OCI-LY3 (cell line): ENCODE measurements around the gene KRT81.

Experiments
- H2AFZ ChIP-seq: fragments of 200-600, 300-600 bp; shearing (Covaris generic); 2 replicates; pipeline ENCODE4 v1.6.0; 2014; ENCODE audit warnings: antibody characterized with exemption, low read depth, low read length
- H3K27ac ChIP-seq: fragments of 200-600, 300-600 bp; sonication (generic); 2 replicates; pipeline ENCODE4 v1.5.1; 2014; ENCODE audit warnings: mild to moderate bottlenecking, low read length, moderate library complexity, mixed read lengths
- H3K27me3 ChIP-seq: fragments of 200-600, 300-600 bp; sonication (generic); 2 replicates; pipeline ENCODE4 v1.6.1; 2014; ENCODE audit warnings: low read depth, low read length, mixed read lengths
- H3K36me3 ChIP-seq: fragments of 200-600, 300-600 bp; sonication (generic); replicated peaks from 2 replicates; pipeline ENCODE3; 2014; ENCODE audit warnings: low read depth, low read length, mixed read lengths
- H3K4me1 ChIP-seq: fragments of 300-600, 200-600 bp; sonication (generic); 2 replicates; pipeline ENCODE4 v1.6.1; 2014; ENCODE audit warnings: low read length, mixed read lengths
- H3K4me2 ChIP-seq: fragments of 200-600, 300-600 bp; sonication (generic); 2 replicates; pipeline ENCODE4 v1.6.1; 2014; ENCODE audit warnings: low read length, mixed read lengths
- H3K4me3 ChIP-seq: fragments of 300-600, 200-600 bp; sonication (generic); 2 replicates; pipeline ENCODE4 v1.5.1; 2014; ENCODE audit warnings: antibody characterized with exemption, mild to moderate bottlenecking, low read length, moderate library complexity
- H3K79me2 ChIP-seq: fragments of 300-600, 200-600 bp; shearing (Covaris generic); 2 replicates; pipeline ENCODE4 v1.6.1; 2014; ENCODE audit warnings: mild to moderate bottlenecking, low read length, mixed read lengths
- H3K9ac ChIP-seq: fragments of 300-600, 200-600 bp; shearing (Covaris generic); 2 replicates; pipeline ENCODE4 v1.6.0; 2014; ENCODE audit warnings: mild to moderate bottlenecking, low read length, moderate library complexity
- H3K9me3 ChIP-seq: fragments of 200-600, 300-600 bp; shearing (Covaris generic); 2 replicates; pipeline ENCODE4 v1.6.1; 2014; ENCODE audit warnings: low read length, mixed read lengths; ENCODE audit not compliant: insufficient read depth
- H4K20me1 ChIP-seq: fragments of 200-600, 300-600 bp; sonication (generic); 2 replicates; pipeline ENCODE4 v1.6.1; 2016; ENCODE audit warnings: low read length, mixed read lengths; ENCODE audit not compliant: insufficient read depth
- CTCF ChIP-seq: fragments of 200-600, 300-600 bp; sonication (generic); IDR thresholded peaks from 2 replicates; pipeline ENCODE4 v1.5.1; 2014; ENCODE audit warnings: antibody characterized with exemption, low read length, low read depth
- EZH2phosphoT487 ChIP-seq: fragments of 200-600 bp; shearing (Covaris generic); IDR thresholded peaks from 2 replicates; pipeline ENCODE4 v1.6.1; 2018; ENCODE audit warnings: antibody characterized with exemption, mixed run types, low read depth

KRT81 gene

GRCh38 chr12:52251367-52252051, 39.8 kb downstream of the KRT81 start:
- H3K9me3 ChIP-seq: no peaks in the 10 kb centered on the region
- H2AFZ ChIP-seq: no peak overlapping the region
- no peak overlapping the region for H3K27ac ChIP-seq
- TF ChIP-seq EZH2phosphoT487 (no peak), CTCF (no peak)
- H4K20me1 ChIP-seq: no peaks in the 10 kb centered on the region
- H3K4me2 ChIP-seq: no peak overlapping the region
- no peaks in the 10 kb centered on the region for H3K79me2 ChIP-seq
- H3K9ac ChIP-seq: no peak overlapping the region
- H3K36me3 ChIP-seq: no peaks in the 10 kb centered on the region
- no peak overlapping the region for H3K4me3 ChIP-seq
- no peaks in the 10 kb centered on the region for H3K27me3 ChIP-seq
- H3K4me1 ChIP-seq: peaks cover 20% of the 10 kb centered on the region

GRCh38 chr12:52250048-52250990, 41.0 kb downstream of the KRT81 start:
- no peaks in the 10 kb centered on the region for H3K79me2 ChIP-seq
- TF ChIP-seq EZH2phosphoT487 (no peak), CTCF (no peak)
- H3K9me3 ChIP-seq: no peaks in the 10 kb centered on the region
- H2AFZ ChIP-seq: no peak overlapping the region
- no peak overlapping the region for H3K4me2 ChIP-seq
- H3K4me1 ChIP-seq: peaks cover 32% of the 10 kb centered on the region
- H3K4me3 ChIP-seq: no peak overlapping the region
- H4K20me1 ChIP-seq: no peaks in the 10 kb centered on the region
- H3K27me3 ChIP-seq: no peaks in the 10 kb centered on the region
- no peak overlapping the region for H3K9ac ChIP-seq
- no peak overlapping the region for H3K27ac ChIP-seq
- no peaks in the 10 kb centered on the region for H3K36me3 ChIP-seq

- H3K27me3 ChIP-seq: no peaks in the 10 kb centered on the region
- H3K27ac ChIP-seq: no peak overlapping the region
- H3K4me1 ChIP-seq: peaks cover 40% of the 10 kb centered on the region
- no peaks in the 10 kb centered on the region for H4K20me1 ChIP-seq
- TF ChIP-seq EZH2phosphoT487 (no peak), CTCF (no peak)
- no peaks in the 10 kb centered on the region for H3K9me3 ChIP-seq
- no peak overlapping the region for H3K9ac ChIP-seq
- H3K4me2 ChIP-seq: no peak overlapping the region
- no peaks in the 10 kb centered on the region for H3K79me2 ChIP-seq
- H2AFZ ChIP-seq: no peak overlapping the region
- H3K4me3 ChIP-seq: no peak overlapping the region
- no peaks in the 10 kb centered on the region for H3K36me3 ChIP-seq
Observed at GRCh38 chr12:52249511-52250047, 41.8 kb downstream of the KRT81 start.
